ENCODE data around the gene CHRD.

DNA sequence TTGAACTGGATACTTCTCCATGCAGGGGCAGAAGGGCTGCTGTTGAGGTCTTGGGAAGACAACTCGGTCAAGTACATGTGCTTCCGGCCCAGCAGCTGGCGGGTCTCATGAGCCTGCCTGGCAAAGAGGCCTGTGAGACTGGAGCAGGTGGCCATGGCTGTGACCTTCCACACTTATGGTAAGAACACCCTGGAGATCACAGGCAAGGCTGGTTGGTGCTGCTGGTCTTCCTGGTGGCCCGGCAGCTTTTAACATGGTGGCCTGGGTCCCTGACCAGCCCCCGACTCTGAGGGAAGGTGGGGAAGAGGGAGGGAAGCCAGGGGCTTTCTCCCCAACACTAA, 15.4 kb downstream of the CHRD start:
- TF ChIP-seq, protein P1, sequence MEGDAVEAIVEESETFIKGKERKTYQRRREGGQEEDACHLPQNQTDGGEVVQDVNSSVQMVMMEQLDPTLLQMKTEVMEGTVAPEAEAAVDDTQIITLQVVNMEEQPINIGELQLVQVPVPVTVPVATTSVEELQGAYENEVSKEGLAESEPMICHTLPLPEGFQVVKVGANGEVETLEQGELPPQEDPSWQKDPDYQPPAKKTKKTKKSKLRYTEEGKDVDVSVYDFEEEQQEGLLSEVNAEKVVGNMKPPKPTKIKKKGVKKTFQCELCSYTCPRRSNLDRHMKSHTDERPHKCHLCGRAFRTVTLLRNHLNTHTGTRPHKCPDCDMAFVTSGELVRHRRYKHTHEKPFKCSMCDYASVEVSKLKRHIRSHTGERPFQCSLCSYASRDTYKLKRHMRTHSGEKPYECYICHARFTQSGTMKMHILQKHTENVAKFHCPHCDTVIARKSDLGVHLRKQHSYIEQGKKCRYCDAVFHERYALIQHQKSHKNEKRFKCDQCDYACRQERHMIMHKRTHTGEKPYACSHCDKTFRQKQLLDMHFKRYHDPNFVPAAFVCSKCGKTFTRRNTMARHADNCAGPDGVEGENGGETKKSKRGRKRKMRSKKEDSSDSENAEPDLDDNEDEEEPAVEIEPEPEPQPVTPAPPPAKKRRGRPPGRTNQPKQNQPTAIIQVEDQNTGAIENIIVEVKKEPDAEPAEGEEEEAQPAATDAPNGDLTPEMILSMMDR (IDR thresholded peaks at IDR 0.05), result no peak
- TF ChIP-seq EP300 (IDR thresholded peaks at IDR 0.05), result no peak

All from tibial nerve (tissue), 4 donors.